Right cardiac atrium (tissue), 5 donors: ENCODE data around the gene GIN1. TPM values are rescaled to one million over a fixed set of nuclear protein-coding genes. Genes with fewer than 3 reads are reported as not detected.
"Not testable (repeated sequence)": the region's sequence is repeated elsewhere in the genome, so short reads cannot be mapped to it uniquely, and the experiment has no call there.

Experiments used
- ATAC-seq, 2 donors: fragments of 200-7000 bp; cut with Tn5 transposase; one replicate each; pipeline versions ENCODE4 v1.8.0 to v1.9.1; 2020; ENCODE audit warnings: moderate library complexity in 2 of 2, mild to moderate bottlenecking in 1 of 2
- DNase-seq, 3 donors: peaks; one replicate each; pipeline ENCODE4 v3.0.0-alpha.2; 2020
- H3K27ac ChIP-seq: one replicate; pipeline ENCODE4 v1.5.1; 2013; ENCODE audit warnings: mild to moderate bottlenecking, low read length, control low read depth, moderate library complexity
- H3K27me3 ChIP-seq: one replicate; pipeline ENCODE4 v1.6.1; 2013; ENCODE audit not compliant: control insufficient read depth, insufficient read depth
- H3K4me1 ChIP-seq: one replicate; pipeline ENCODE4 v1.6.1; 2013; ENCODE audit warnings: low read length; ENCODE audit not compliant: control insufficient read depth, insufficient read depth
- H3K4me3 ChIP-seq: one replicate; pipeline ENCODE4 v1.5.1; 2013; ENCODE audit warnings: low read length, control low read depth
- H3K9me3 ChIP-seq: one replicate; pipeline ENCODE4 v1.6.1; 2013; ENCODE audit warnings: low read length; ENCODE audit not compliant: control insufficient read depth
- WGBS: extraction: QIAGEN DNeasy Blood & Tissue Kit; methylation state at CpG from one replicate; pipeline ENCODE4 v1.1.7; 2013; 5-methylcytosine and 5-hydroxymethylcytosine counted together
- intact Hi-C, 4 donors: fragments of 100-400 bp; cut with DNase I; formaldehyde crosslinking; loops; one replicate each; pipeline versions ENCODE4 v1.11.0 to v1.14.0; 2022 to 2023
- long read RNA-seq, 4 donors: library from polyadenylated mRNA; unstranded; transcript quantifications; one replicate each; pipeline ENCODE4 v2.0.0, GENCODE V29; 2020 to 2021
- polyA plus RNA-seq: library from polyadenylated mRNA; stranded (reverse); fragments of 200-250 nt; gene quantifications from one replicate; pipeline ENCODE4 v1.2.3, GENCODE V29; 2013
- total RNA-seq, 4 donors: library from RNA; stranded (reverse); fragmentation: NEBNext Ultra II Directional; extraction: Animal tissue kit (Norgen Biotek cat#: 25700); gene quantifications; one replicate each; pipeline ENCODE4 v1.2.1, GENCODE V29; 2021
- donor health status: healthy with polysubstance abuse.
- donor health status: DM: no; HTN: yes; CAD: no.
- donor health status: DM: no; HTN: no; CAD: no.
- donor health status: DM: no; HTN: yes; CAD: no; lungs with severe emphysema.
- donor health status: DM: yes; HTN: yes; CAD: no.

GIN1 gene, protein sequence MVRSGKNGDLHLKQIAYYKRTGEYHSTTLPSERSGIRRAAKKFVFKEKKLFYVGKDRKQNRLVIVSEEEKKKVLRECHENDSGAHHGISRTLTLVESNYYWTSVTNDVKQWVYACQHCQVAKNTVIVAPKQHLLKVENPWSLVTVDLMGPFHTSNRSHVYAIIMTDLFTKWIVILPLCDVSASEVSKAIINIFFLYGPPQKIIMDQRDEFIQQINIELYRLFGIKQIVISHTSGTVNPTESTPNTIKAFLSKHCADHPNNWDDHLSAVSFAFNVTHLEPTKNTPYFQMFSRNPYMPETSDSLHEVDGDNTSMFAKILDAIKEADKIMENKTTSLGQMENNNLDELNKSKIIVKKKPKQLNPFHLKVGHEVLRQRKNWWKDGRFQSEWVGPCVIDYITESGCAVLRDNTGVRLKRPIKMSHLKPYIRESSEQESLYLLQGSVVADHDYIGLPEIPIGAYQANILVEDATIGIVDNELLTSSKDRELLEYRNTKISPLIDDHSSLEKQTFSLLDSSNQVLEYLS
- 10 to 100 TPM; 12.7 to 14.8 (median 13.3) TPM for total RNA-seq
- polyA plus RNA-seq: 7.6 TPM
- long read RNA-seq, donor 1, transcript GIN1-201 (8 exons, 3,229 nt): major isoform, 22 of 30 reads
- long read RNA-seq, donor 1, partial matches to known transcripts: 1 of 30 reads
- long read RNA-seq, donor 1, other reads (novel, unspliced or antisense): 6 of 30 reads
- long read RNA-seq, donor 2, transcript GIN1-201 (8 exons, 3,229 nt): major isoform, 6 of 11 reads
- long read RNA-seq, donor 2, partial matches to known transcripts: 0 of 11 reads
- long read RNA-seq, donor 2, other reads (novel, unspliced or antisense): 4 of 11 reads
- long read RNA-seq, donor 3, transcript GIN1-201 (8 exons, 3,229 nt): major isoform, 34 of 55 reads
- long read RNA-seq, donor 3, partial matches to known transcripts: 5 of 55 reads
- long read RNA-seq, donor 3, other reads (novel, unspliced or antisense): 15 of 55 reads
- long read RNA-seq, donor 4, partial matches to known transcripts: 0 of 4 reads
- long read RNA-seq, donor 4, other reads (novel, unspliced or antisense): 0 of 4 reads

DNA sequence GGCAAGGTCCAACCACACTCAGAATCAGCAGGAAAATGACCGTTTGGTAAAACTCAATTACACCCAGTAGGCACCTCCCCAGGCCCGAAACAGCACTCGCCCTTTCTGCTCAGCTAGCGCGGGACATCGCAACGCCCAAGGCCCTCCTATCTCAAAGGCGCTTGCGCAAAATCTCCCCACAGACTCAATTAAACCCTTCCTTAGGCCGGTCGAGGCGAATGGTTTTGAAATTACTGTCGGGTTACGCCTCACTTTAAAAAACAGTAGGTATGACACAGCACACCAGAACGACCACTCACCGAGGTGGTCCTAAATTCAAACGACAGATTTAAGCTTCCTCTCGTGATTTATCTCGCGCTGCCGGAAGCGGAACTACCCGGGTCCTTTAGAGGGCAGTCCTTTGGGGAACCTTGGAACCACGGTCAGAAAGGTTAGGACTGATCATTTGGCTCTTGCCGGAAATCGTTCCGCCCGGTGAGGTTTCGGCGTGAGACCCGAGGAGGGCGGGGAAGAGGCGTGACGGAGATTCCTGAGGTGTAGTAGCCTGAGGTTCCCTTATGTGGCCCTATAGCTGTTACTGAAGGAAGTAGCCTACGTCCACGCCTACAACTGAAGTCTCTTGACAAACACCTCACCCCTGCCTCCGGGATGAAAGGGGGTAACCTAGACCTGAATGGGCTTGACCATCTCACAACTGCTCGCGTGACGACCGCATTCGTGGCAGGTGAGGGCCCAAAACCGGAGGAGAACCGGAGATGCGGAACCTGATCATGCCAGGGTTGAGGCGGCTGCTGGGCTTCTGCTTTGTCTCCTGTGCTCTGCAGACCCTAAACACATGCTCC is at the start of gene GIN1, which contains the start of gene PPIP5K2:
GIN1 (minus strand) TSS at position 374 of the 842 bp plus-strand sequence. CDS start 11,431 bp downstream, outside the sequence.
PPIP5K2 (plus strand) TSS at position 537 of the 842 bp plus-strand sequence. CDS start 9,289 bp downstream, outside the sequence.
- intact Hi-C loops: no loop called here
- WGBS: under 1% methylated on average over 46 of the region's 46 CpGs

DNA sequence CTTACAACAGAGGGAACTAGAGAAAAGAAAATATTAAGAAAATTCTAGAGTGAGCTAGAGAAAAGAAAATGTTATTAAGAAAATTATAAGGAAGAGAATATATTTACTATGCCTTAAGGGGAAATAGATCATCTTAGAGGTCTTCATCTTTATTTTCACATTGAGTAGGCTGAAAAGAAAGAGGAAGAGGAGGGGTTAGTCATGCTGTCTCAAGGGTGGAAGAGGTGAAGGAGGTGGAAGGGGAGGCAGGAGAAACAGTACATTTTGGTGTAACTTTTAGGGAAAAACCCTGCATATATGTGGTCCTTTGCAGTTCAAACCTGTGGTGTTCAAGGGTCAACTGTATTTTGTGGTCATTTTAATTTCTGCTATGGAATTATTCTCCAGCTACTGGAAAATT is 46.8 kb upstream of the GIN1 start:
- no peak for ATAC-seq
- intact Hi-C loops: no loop called here

More for the DNA sequence above, at the start of gene GIN1, which contains the start of gene PPIP5K2:
- Histone ChIP-seq H3K4me3 (peak within 1 kb of the TSS; percentile 92), H3K27me3 (no peaks in the 10 kb centered on the region), H3K27ac (peak within 1 kb of the TSS; percentile 100), H3K9me3 (no peaks in the 10 kb centered on the region), H3K4me1 (peaks cover 2% of the 10 kb centered on the region)
- peak; percentile 93 to 97 (median 97) for DNase-seq
- ATAC-seq: peak; percentile 99

DNA sequence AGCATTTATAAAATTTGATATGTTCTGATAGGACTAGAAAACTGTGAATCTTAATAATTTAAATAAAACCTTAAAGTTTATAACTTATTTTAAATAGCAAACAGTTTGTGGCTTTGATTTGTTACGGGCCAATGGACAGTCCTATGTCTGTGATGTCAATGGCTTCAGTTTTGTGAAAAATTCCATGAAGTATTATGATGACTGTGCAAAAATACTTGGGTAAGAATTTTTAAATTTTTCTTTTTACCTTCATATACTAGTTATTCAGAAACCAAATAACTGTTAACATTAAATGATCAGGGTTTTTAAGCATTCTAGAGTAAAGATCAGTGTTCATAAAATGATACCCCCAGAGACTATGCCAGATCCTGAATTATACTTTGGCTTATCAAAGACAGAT is 31.2 kb upstream of the GIN1 start:
- no peak for DNase-seq
- no peak overlapping the region for H3K27ac ChIP-seq
- no peaks in the 10 kb centered on the region for H3K4me1 ChIP-seq
- H3K9me3 ChIP-seq: no peaks in the 10 kb centered on the region
- no peaks in the 10 kb centered on the region for H3K27me3 ChIP-seq
- intact Hi-C loops: no loop called here
- 97% methylated on average over 1 of the region's 1 CpG for WGBS
- H3K4me3 ChIP-seq: no peak overlapping the region
- ATAC-seq: no peak

More for the DNA sequence above, 46.8 kb upstream of the GIN1 start:
- H3K27me3 ChIP-seq: no peaks in the 10 kb centered on the region
- H3K4me3 ChIP-seq: no peak overlapping the region
- no peaks in the 10 kb centered on the region for H3K4me1 ChIP-seq
- H3K27ac ChIP-seq: no peak overlapping the region
- DNase-seq: no peak
- no peaks in the 10 kb centered on the region for H3K9me3 ChIP-seq

DNA sequence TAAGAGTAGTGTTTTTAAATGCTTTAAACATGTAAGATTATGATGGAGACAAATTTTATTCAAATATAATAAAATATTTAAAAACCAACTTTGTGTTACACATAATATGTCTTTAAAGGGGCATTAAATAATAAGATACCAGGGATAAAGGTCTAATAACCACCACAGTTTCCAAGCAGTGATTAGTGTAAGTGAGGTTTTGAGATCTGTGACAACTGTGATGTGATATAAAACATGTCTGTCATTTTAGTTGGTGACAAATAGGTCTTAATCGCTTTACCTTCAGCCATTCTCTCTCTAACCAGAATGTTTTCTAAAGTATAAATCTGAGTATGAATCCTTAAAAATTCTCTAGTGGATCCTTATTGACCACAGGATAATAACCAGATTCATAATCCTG is 28.3 kb upstream of the GIN1 start:
- intact Hi-C loops: no loop called here
- Histone ChIP-seq H3K4me1 (no peaks in the 10 kb centered on the region), H3K4me3 (no peak overlapping the region), H3K9me3 (no peaks in the 10 kb centered on the region), H3K27me3 (no peaks in the 10 kb centered on the region), H3K27ac (no peak overlapping the region)
- DNase-seq (no peak), ATAC-seq (no peak)
- WGBS: 67% methylated on average over 1 of the region's 1 CpG

DNA sequence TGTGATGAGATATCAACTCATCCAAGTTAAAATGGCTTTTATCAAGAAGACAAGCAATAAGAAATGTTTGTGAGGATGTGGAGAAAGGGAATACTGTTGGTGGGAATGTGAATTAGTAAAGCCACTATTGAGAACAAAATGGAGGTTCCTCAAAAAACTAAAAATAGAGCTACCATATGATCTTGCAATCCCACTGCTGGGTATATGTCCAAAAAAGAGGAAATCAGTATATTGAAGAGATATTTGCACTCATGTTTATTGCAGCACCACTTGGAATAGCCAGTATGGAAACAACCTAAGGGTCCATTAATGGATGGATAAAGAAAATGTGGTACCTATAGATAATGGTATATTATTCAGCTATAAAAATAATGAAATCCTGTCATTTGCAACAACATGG is 25.3 kb upstream of the GIN1 start:
- H3K27me3 ChIP-seq: no peaks in the 10 kb centered on the region
- H3K4me1 ChIP-seq: no peaks in the 10 kb centered on the region
- no peak for DNase-seq
- no peak overlapping the region for H3K4me3 ChIP-seq
- intact Hi-C loops: no loop called here
- ATAC-seq: no peak
- H3K9me3 ChIP-seq: no peaks in the 10 kb centered on the region
- no peak overlapping the region for H3K27ac ChIP-seq

DNA sequence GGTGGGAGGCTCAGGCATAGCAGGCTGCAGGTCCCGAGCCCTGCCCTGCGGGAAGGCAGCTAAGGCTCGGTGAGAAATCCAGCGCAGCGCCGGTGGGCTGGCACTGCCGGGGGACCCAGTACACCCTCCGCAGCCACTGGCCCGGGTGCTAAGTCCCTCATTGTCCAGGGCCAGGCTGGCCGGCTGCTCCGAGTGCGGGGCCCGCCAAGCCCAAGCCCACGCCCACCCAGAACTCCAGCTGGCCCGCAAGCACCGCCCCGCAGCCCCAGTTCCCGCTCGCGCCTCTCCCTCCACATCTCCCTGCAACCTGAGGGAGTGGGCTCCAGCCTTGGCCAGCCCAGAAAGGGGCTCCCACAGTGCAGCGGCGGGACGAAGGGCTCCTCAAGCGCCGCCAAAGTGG is 22.2 kb upstream of the GIN1 start:
- DNase-seq: peak in 2 of 3 donors; percentile 46 to 53
- H3K27ac ChIP-seq, intact Hi-C loops, ATAC-seq, H3K4me1 ChIP-seq, H3K27me3 ChIP-seq, H3K4me3 ChIP-seq, H3K9me3 ChIP-seq: not testable (repeated sequence)
- WGBS: 98% methylated on average over 25 of the region's 25 CpGs

DNA sequence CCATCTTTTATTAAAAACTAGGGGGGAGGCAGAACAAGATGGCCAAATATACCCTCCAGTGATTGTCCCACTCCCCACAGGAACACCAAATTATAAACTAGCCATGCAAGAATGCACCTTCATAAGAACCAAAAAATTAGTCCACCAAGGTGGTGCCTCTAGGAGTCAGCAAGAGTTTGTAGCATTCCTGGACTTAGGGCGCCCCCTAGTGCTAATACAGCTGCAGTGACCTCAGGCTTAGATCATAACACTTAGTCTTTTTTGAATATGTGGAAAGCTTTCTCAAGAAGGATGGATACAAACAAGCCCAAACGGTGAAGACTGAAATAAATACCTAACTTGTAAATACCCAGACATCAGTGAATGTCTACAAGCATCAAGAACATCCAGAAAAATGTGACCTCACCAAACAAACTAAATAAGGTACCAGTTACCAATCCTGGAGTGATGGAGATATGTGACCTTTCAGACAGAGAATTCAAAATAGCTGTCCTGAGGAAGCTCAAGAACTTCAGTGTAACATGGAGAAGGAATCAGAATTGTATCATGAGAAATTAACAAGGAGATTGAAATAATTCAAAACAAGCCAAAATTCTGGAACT is 19.4 kb upstream of the GIN1 start:
- no peaks in the 10 kb centered on the region for H3K9me3 ChIP-seq
- H3K4me1 ChIP-seq: no peaks in the 10 kb centered on the region
- DNase-seq (peak; percentile 65 to 80 (median 65)), ATAC-seq (peak; percentile 79 to 86)
- no peak overlapping the region for H3K27ac ChIP-seq
- H3K4me3 ChIP-seq: no peak overlapping the region
- WGBS: 2% methylated on average over 2 of the region's 2 CpGs
- intact Hi-C loops: loop anchor here in 2 of 4 donors (5.0 to 10.0 kb wide), 3 partner anchors 95 to 355 kb away; no protein-coding TSS in a partner anchor
- H3K27me3 ChIP-seq: no peaks in the 10 kb centered on the region

DNA sequence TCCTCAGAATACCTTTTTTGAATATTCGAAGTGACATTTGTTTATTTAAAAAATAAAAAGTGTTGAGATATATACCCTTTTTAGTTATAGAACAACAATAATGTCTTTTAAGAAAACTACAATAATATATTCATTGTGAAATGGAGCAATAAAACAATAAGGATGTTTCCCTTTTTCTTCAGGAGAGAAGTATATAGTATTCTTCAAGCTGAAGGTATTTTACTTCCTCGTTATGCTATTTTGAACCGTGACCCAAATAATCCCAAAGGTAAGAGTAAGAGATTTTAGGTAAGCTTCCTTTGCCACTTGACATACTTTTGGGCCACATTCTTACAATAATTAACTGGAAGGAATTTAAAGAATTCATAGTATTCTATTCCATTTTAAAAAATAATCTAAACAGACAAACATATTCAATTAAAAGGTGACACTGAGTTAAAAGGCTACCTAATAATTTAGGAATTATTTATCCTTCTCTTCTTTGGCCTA is 18.3 kb upstream of the GIN1 start:
- Histone ChIP-seq H3K27ac (no peak overlapping the region), H3K9me3 (no peaks in the 10 kb centered on the region), H3K4me1 (no peaks in the 10 kb centered on the region), H3K4me3 (no peak overlapping the region), H3K27me3 (no peaks in the 10 kb centered on the region)
- ATAC-seq (no peak), DNase-seq (no peak)
- WGBS: 95% methylated on average over 3 of the region's 3 CpGs
- intact Hi-C loops: loop anchor here in 2 of 4 donors (5.0 to 10.0 kb wide), 3 partner anchors 93 to 353 kb away; no protein-coding TSS in a partner anchor

DNA sequence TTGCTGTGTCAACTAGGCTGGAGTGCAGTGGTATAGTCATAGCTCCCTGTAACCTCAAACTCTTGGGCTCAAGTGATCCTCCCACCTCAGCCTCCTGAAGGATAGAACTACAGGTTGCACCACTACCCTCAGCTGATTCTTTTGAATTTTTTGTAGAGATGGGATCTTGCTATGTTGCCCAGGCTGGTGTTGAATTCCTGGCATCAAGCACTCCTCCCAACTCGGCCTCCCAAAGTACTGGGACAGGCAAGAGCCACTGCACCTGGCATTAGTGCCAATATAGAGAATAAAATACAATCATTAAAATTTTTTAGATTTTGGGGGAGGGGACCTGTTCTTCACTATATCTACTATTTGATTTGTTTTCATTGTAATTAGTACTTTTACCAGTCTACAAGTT is 15.5 kb upstream of the GIN1 start:
- Histone ChIP-seq H3K4me1 (no peaks in the 10 kb centered on the region), H3K9me3 (no peaks in the 10 kb centered on the region), H3K27me3 (no peaks in the 10 kb centered on the region), H3K27ac (no peak overlapping the region), H3K4me3 (no peak overlapping the region)
- no peak for ATAC-seq
- intact Hi-C loops: loop anchor here in 2 of 4 donors (5.0 to 10.0 kb wide), 3 partner anchors 91 to 351 kb away; no protein-coding TSS in a partner anchor
- no peak for DNase-seq
- 97% methylated on average over 1 of the region's 1 CpG for WGBS
